ENCODE data around the gene HRH2.
A peak's percentile ranks its signal among the peaks of the same experiment; 100 is the strongest.
"Not testable (repeated sequence)": the region's sequence is repeated elsewhere in the genome, so short reads cannot be mapped to it uniquely, and the experiment has no call there.

Gene HRH2

GRCh38 chr5:175717837-175718236 is 60.0 kb downstream of the HRH2 start:
- no peak for DNase-seq

DNA sequence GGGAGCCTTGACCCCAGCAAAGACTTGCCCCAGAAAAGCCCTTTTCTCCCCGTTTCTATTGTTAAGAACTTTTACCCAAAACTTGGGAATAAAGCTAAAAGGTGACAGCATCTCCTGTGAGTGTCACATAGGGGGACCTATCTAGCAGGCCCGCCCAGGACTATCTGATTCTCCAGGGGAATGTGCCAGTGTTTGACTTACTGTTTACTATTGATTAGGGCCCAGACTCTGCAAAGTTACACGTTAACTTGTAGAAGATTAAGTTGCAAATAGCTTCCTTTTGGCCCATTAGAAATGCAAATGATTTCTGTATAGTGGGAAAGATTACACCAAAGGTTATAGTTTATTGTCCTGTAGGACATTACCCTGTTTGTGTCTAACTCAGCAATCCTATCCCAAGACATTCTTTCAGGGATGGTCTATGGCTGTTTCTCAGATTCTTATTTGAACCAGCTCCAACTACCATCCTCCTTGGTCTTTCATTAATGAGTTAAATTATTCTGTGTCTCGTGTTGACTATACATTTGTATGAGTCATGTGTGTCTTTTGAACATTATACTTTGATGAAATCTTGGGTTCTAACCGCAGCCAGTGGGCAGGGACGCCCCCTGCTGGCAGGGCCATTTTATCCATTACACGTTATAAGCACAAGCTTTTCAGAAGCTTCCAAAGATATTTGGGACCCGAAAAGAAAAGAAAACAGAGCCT is 60.7 kb downstream of the HRH2 start:
- DNase-seq = peak; percentile 9 to 17

GRCh38 chr5:175719109-175719432 is 61.2 kb downstream of the HRH2 start:
- not testable (repeated sequence) for DNase-seq

DNA sequence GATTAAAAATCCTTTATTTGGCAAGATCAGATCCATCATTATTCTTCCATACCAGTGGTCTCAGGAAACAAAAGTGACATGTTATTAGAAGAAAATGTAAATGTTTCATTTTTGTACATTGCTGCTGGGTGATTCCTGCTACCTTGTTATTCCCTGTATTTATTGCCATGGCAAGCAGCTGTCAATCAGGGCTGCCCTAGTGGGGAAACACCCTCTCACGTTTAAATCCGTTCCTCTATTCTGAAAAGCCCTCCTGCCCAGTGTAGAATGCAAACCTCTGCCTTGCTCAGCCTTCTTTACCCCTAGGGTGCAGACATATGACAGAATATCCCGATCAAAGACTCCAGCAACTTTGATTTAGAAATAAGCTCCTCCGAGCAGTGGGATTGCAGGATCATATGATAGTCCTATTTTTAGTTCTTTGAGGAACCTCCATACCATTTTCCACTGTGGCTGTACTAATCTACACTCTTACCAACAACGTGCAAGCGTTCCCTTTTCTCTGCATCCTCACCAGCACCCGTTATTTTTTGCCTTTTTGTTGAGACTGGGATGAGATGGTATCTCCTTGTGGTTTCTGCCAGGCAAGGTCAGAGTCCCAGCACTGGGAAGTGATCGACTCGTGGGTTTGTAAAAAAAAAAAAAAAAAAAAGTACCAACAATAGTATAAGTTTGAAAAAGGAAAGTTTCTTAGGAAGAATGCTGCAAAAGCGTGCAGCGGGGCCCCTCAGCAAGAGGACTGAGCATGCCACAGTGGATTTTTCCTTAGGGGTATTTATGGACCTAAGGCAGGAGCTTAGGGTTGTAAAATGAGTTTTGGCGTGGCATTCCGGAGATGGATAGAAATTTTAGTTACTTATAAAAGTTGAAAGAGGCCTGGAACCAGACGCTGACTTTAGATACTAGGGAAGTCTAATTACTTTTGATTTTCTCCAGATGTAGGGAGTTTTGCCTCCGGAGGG is 66.7 kb downstream of the HRH2 start:
- DNase-seq = no peak

- no peak for DNase-seq
These were observed 70.4 kb downstream of the HRH2 start for GRCh38 chr5:175728316-175728715.

GRCh38 chr5:175728885-175729828 is 71.3 kb downstream of the HRH2 start:
- peak in 1 of 2 experiments; percentile 41 for DNase-seq

DNA sequence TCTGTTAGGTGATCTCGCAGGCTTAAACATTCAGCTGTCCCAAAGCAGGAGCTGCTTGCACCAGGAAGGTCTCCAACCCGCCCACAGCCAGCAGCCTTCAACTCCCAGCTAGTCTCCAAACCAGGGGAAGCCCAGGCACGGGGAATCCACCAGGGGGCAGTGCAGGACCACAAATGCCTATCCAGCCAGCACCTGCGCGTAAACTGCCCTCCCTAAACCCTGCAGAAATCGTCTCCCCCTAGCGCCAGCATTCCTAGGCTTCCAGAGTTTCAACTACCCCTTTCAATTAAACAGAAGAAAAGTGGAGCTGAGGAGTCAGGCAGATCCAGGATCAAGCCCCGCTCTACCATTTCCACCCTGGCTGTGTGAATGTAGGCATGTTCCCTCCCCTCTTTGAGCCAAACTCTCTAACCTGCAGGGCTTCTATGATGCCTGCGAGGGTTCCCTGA is 72.0 kb downstream of the HRH2 start:
- peak; percentile 83 to 89 for DNase-seq

DNA sequence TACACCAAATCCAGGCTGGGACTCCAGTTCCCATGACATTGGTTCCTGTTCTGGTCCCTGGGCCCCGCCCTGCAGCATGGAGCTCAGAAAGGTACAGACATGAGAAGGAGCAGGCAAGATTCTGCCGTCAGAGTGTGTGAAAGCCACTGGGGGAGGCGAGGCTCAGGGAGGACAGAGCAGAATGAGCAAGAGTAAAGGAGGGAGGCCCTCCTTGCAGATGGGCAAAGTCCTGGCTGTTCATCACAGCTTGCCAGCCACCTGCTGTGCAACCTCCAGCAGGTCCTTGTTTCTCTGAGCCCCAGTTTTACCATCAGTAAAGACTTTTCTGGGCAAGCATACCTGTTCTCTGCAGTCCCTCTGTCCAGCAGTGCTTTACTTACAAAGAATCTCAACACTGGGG is 73.3 kb downstream of the HRH2 start:
- no peak for DNase-seq

GRCh38 chr5:175731756-175732465 is 74.0 kb downstream of the HRH2 start:
- no peak for DNase-seq

- no peak for DNase-seq
These were observed 75.1 kb downstream of the HRH2 start for GRCh38 chr5:175733017-175733416.

- DNase-seq = no peak
These were observed 76.1 kb downstream of the HRH2 start for GRCh38 chr5:175734016-175734415.

DNA sequence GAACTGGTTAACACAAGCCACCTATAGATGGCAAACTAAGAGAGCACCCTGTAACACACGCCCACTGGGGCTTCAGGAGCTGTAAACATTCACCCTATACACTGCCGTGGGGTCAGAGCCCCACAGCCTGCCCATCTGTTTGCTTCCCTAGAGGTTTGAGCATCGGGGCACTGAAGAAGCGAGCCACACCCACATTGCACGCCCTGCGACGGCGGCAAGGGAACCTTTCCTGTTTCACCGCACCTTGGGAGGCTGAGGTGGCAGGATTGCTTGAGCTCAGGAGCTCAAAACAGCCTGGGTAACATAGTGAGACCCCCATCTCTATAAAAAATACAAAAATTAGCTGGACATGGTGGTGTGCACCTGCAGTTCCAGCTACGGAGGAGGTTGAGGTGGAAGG is 76.6 kb downstream of the HRH2 start:
- DNase-seq = no peak

- DNase-seq = no peak
These were observed 77.8 kb downstream of the HRH2 start for GRCh38 chr5:175735701-175736100.

DNA sequence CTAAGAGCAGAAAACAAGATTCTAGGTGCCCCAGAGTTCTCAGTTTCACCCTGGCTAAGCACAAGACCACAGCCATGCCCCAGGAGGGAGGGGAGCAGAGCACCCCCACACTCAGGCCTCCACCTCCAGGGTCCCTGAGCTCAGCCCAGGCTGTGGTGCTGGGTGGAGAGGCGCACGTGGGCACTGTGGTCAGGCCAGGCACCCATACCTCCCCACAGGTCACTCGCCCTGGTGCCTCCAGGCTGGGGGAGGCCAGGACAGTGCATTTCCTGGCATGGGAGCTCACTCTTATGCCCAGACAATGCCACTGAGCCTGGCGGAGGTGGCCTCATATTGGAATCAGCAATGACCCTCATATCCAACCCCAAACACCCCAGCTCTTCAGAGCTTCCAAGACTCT is 78.8 kb downstream of the HRH2 start:
- DNase-seq = no peak

GRCh38 chr5:175737481-175737880 is 79.6 kb downstream of the HRH2 start:
- DNase-seq = no peak

GRCh38 chr5:175738126-175738525 is 80.3 kb downstream of the HRH2 start:
- DNase-seq = no peak

DNA sequence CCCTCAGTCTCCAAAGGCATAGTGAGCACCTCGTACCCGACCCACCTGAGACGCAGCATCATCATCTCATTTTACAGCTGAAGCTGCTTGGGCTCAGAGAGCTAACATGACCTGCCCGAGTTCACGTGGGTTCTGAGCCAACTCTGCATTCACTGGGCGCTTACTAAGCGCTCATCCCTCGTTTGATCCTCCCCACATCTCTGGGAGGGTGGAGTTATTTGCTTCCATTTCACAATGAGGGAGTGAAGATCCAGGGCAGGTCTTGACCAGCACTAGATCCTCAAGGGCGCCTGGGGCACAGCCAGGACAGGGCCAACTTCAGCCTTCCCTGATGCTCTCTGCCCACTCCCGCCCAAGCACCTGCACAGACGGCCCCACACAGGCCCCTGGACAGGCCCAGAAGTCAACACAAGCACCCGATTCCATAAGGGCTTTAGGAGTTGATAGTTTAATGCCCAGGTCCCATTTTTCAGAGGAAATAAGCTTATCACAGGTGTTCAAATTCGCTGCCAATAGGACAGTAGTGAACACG is 80.8 kb downstream of the HRH2 start:
- no peak for DNase-seq

GRCh38 chr5:175740014-175740413 is 82.1 kb downstream of the HRH2 start:
- no peak for DNase-seq

- no peak for DNase-seq
These were observed 83.7 kb downstream of the HRH2 start for GRCh38 chr5:175741556-175741955.

DNA sequence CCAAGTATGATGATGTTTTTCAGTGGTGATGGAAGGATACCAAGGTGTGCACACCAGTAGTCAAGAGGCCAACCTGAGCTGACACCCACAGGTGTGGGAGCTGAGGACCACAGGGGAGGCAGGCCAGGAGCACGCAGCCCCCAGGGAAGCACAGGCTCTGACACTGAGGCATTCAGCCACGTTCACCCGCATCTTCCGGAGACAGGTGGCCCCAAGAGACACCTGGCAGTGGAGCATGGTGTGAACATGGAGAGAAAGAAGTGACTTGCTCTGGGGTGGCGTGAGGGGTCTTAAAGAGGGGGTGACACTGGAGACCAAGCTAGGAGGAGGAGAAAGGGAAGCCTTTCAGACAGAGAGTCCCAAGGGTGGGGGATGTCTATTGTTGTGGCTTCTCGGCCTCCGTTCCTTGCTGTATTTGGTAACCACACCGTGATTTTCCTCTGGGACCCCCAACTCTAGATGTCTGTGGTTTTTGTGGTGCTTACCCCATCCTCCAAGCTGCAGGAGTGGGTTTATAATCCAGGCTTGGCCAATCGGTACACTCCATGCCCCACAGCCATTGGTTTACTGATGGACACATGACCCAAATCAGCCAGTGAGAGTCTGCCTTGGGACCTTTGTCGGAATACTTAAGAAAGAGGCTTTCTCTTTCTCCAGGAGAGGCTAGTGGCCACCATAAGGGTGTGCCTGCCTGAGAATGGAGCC is 84.6 kb downstream of the HRH2 start:
- DNase-seq = no peak

DNA sequence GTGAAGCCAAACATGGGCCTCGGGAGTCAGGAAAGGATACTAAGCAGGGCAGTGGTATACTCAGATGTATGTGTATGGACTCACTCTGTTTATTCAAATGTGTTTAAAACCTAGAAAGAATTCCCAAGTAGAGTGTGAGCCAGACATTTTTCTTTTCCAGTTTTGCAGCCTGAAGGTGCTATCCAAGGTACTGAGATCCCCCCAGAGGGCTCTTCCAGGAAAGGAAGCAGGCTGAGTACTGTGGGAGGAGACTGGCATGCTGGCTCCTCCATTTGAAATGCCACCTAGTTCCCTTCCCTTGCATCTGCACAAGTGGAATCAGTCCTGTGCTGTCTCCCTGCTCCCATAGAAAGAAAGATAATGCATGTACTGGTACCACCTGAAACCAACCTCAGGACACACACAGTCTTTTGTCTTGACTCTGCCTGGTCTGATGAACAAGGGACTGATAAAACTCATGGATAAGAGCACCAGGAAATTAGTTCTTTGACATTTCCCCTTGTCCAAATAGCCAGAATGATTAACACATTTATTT is 85.9 kb downstream of the HRH2 start:
- DNase-seq = no peak

Data from SHP77 (cell line).